Measurements from ENCODE around the gene ZBTB20. TPM values are rescaled to one million over a fixed set of nuclear protein-coding genes. Genes with fewer than 3 reads are reported as not detected.

The ZBTB20 gene
- total and polyA plus RNA-seq, 10 of the 15 experiments (the other 5 are each of a cell fraction or from before 2014, with no cell fraction given): 0.20 to 5.5 (median 2.2) TPM

- Histone ChIP-seq H4K20me1 (ENCODE audit: control insufficient read depth, insufficient read depth) (no peaks in the 10 kb centered on the region), H3K9me3 (replicated peaks; ENCODE audit: control insufficient read depth, insufficient read depth, low read length) (no peaks in the 10 kb centered on the region), H3K9ac (ENCODE audit: control insufficient read depth, insufficient read depth, low read length) (no peak overlapping the region), H2AFZ (ENCODE audit: control insufficient read depth, low read depth, low read length) (no peak overlapping the region), H3K4me2 (ENCODE audit: control insufficient read depth, insufficient read depth) (no peak overlapping the region), H3K27me3 (replicated peaks in 1 of 2; ENCODE audit: control insufficient read depth in 2 of 2, insufficient read depth in 2 of 2, low read length in 1 of 2) (no peaks in the 10 kb centered on the region), H3K4me1 (ENCODE audit: control insufficient read depth, insufficient read depth, low read length) (peaks cover 3% of the 10 kb centered on the region; the same call in 1 of the 2 replicates), H3K4me3 (no peak overlapping the region), H3K79me2 (ENCODE audit: control insufficient read depth, insufficient read depth, low read length) (no peaks in the 10 kb centered on the region), H3K27ac (ENCODE audit: control insufficient read depth, insufficient read depth) (no peak overlapping the region), H3K36me3 (ENCODE audit: control insufficient read depth in 2 of 2, insufficient read depth in 2 of 2, low read length in 1 of 2) (no peaks in the 10 kb centered on the region)
- WGBS (ENCODE audit: insufficient coverage, insufficient replicate concordance, low lambda C conversion rate, missing lambda C conversion rate): 25% methylated on average over 3 of the region's 3 CpGs
- ChIA-PET RAD21 (ENCODE audit: unreplicated experiment) (no interaction called here), POLR2A (no interaction called here), SMC1A (ENCODE audit: uncharacterized antibody, unreplicated experiment) (interaction anchor here (0.9 to 4.3 kb wide), 3 partner anchors 16 to 250 kb away, joined by 3 to 33 read pairs (median 4); no protein-coding TSS in a partner anchor), CTCF (interaction anchor here (1.1 to 3.8 kb wide), 3 partner anchors 17 to 112 kb away, joined by 3 to 32 read pairs (median 7); no protein-coding TSS in a partner anchor)
- no peak for TF ChIP-seq SMAD5 (IDR thresholded peaks at IDR 0.05; ENCODE audit: low read depth)
- no peak for TF ChIP-seq MYC (IDR thresholded peaks at IDR 0.05; ENCODE audit: insufficient read depth, insufficient read length, insufficient replicate concordance, low read length, severe bottlenecking)
- TF ChIP-seq, protein P1, sequence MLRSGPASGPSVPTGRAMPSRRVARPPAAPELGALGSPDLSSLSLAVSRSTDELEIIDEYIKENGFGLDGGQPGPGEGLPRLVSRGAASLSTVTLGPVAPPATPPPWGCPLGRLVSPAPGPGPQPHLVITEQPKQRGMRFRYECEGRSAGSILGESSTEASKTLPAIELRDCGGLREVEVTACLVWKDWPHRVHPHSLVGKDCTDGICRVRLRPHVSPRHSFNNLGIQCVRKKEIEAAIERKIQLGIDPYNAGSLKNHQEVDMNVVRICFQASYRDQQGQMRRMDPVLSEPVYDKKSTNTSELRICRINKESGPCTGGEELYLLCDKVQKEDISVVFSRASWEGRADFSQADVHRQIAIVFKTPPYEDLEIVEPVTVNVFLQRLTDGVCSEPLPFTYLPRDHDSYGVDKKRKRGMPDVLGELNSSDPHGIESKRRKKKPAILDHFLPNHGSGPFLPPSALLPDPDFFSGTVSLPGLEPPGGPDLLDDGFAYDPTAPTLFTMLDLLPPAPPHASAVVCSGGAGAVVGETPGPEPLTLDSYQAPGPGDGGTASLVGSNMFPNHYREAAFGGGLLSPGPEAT (IDR thresholded peaks at IDR 0.05; ENCODE audit: low read depth): no peak
- TF ChIP-seq PAX8 (IDR thresholded peaks at IDR 0.05): no peak
- no peak for TF ChIP-seq ZNF24 (IDR thresholded peaks at IDR 0.05)
- TF ChIP-seq EP300 (IDR thresholded peaks at IDR 0.05; ENCODE audit: borderline replicate concordance in 1 of 2, control insufficient read depth in 1 of 2, low read depth in 2 of 2, low read length in 2 of 2): no peak
- TF ChIP-seq SMAD1 (IDR thresholded peaks at IDR 0.05; ENCODE audit: low read depth, partially characterized antibody): no peak
- no TSS peak for BruUV-seq (replicated peaks)
- DNase-seq (ENCODE audit: low read depth, low spot score): no peak
- intact Hi-C loops (cut with micrococcal nuclease; ENCODE audit: unreplicated experiment) (no loop called here), in situ Hi-C loops (cut with MboI) (no loop called here)
- no peak for ATAC-seq
- no peak for FAIRE-seq
Measured at GRCh38 chr3:114402838-114403237, 744.2 kb downstream of the ZBTB20 start.
